LHCN-M2 (cell line): ENCODE measurements around the gene NENF. TPM values are rescaled to one million over a fixed set of nuclear protein-coding genes. Genes with fewer than 3 reads are reported as not detected.
"Not testable (repeated sequence)": the region's sequence is repeated elsewhere in the genome, so short reads cannot be mapped to it uniquely, and the experiment has no call there.

Experiments
- DNase-seq: peaks from one replicate; pipeline ENCODE4 v3.0.0-alpha.2; 2012; ENCODE audit warnings: low read depth
- total RNA-seq: library from RNA; depleted of rRNA; stranded (reverse); fragments of >200 nt; gene quantifications from 2 replicates; pipeline ENCODE4 v1.2.3, GENCODE V29; 2014

Gene NENF
- total RNA-seq, 1 experiment from 2014 or later, result 58.0 TPM

DNA sequence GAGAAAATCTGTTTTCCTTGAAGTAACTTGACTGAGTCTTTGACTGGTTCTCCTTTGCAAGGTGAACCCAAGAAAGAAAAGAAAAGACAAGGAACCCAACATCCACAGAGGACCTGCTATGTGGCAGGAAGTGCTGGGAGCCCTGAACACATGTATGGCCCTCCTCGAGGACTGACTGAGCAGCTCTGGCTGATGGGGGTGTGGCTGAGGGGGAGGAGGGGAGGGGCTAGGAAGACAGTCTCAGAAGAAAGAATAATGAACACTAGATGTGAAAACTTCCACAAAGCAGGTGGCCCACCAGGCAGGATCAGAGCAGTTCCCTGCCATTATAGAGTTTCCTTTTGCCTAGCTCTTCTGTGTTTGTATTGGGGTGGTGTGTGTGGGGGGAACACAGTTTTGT lies 26.1 kb downstream of the NENF start:
- no peak for DNase-seq

GRCh38 chr1:212459656-212460055 lies 26.9 kb downstream of the NENF start:
- DNase-seq, result no peak

DNA sequence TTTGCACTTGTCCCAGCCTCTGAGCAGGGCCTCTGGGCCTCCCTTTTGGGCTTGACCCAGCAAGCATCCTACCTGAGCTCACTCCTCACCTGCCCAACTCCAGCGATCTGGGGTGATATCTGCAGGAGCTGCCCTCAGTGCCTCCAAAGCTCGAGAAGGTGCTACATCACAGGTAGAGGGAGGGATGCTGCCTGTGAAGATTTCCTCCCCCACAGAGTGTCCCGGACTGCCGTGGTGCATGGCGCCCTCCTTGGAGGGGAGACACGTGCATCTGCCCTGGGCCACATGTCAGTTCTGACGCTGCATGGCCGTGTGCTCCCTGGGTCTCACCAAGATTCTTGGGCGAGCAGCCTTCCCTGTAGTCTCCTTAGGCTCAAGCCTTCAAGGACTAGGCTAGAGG lies 27.7 kb downstream of the NENF start:
- no peak for DNase-seq

GRCh38 chr1:212461916-212462660 lies 29.4 kb downstream of the NENF start:
- DNase-seq, result no peak

DNA sequence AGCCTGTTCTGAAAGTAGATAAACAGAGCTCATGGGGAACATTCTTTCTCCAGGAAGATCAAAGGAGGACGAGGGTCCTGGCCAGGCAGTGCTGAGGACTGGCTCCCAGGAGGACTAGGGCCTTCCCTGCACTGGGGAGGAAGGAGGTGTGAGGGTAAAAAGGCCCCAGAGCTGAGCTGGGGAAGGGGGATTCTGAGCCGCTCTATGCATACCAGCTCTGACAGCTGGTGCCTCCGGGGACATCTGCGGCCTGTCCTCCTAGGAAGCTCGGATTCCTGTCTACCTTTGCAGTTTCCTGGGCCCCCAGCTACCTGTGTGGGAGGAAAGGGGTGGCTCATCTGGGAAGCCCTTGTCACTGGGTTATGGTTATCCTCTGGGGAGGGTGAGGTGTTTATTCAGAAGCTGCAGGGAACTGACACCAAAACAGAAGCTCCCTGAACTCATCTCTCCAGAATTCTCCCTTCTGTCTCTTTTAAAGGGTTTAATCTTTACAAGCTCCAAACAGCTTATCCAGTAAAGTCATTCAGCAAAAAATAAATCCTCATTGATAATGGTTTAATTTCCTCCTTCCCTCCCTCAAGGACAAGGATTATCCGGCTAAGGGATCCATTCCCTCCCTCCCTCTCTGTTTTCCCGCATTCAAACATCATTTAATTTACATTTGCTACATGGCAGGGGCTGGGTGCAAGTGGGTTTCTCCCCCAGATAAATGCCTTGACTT lies 31.0 kb downstream of the NENF start:
- no peak for DNase-seq

- no peak for DNase-seq
These were observed 32.6 kb downstream of the NENF start for GRCh38 chr1:212465311-212465710.

DNA sequence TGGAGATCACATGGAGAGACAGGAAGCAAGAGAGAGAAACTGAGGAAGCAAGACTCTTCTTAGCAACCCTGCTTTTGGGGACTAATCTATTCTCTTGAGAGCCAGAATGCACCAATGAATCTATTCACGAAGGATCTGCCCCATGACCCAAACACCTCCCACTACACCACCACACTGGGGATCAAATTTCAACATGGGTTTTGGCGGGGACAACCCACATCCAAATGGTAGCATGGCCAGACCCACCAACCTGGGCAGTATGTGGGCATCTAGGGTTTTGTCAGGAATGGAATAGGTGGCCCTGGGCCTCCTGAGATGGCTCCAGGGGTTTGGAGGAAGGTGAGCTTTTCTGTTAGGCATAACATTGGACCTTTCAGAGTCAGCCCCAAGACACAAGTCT lies 33.7 kb downstream of the NENF start:
- DNase-seq, result no peak

DNA sequence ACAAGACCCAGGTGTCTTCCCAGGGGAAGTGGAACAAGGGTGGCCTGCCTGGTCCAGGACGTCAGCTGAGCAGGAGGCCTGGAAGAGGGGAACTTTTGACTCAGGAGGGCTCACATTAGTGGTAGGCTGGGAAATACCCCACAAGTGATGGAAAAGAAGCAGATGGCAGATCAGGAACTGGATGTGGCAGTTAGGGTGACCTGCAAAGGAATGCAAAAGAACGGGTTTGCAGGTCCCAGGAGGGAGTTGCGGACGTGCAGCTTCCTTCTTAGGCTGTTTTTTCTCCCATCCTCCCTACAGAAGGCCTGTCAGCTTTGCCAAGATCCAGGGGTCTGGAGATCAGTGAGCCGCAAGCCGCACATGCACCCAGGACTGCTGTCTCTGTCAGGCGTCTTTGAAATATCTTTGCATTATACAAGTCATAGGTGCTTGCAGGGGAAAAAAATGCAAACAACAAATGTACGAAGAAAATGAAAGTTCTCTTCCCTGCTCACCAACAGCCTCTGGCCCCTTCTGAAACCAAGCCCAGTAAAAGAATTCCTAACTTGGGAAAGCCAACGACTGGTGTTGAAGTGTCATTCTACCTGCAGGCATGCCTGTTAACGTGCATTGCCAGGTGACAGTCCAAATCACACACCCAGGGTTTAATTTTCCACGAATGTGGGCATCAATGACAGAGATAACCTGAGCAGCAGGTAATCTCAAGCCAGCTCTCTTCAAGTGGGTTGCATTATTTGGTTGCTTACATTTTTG lies 34.4 kb downstream of the NENF start:
- DNase-seq, result no peak

DNA sequence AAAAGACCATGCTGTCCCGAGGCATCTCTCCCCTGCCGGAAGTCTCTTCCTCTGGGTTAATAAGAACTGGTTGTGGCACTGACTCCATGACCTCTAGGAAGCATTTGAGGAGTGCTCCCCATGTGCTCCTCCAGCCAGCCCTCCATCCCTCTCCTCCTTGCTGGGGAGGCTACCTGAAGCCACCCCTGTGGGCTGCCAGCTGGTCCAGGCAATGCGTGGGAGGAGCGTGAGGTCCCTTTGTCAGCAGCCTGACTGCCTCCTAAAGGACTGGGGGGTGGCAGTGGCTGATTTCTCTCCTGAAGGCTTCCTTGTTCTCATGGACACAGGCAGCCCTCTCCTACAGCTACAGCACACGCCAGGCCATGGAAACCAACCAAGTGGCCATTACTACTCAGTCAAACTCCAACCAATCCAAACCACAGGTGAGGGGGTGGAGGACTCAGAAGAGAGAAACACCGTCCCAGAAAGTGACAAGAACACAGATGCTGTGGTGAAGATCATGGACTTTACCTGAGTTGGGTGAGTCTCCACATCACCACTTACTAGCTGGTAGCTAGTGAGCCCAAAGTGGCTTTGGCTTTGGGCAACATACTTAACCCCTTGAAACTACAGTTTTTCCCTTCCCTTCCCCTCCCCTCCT lies 35.2 kb downstream of the NENF start:
- DNase-seq, result no peak

- peak; percentile 94 for DNase-seq
These were observed 37.3 kb downstream of the NENF start for GRCh38 chr1:212470059-212470458.

DNA sequence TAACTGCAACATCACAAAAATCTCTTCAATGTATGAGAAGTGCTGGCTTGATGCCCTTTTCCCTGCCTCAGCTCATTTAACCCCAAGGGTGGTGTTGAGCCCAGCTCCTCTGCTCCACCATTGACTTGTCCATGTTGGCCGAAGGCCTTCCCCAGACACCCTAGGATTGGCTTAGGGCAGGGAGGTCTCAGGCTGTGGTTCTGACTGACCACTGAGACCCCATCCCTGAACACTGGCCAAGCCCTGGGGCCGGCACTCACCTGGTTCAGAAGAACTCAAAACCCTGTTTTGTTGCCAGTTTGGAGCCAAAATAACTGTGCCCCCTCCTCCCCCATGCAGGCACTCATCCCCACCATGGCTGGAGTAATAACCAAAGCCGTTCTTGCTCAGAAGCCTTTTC lies 38.6 kb downstream of the NENF start:
- DNase-seq, result no peak

GRCh38 chr1:212471891-212472675 lies 39.4 kb downstream of the NENF start:
- DNase-seq, result no peak

DNA sequence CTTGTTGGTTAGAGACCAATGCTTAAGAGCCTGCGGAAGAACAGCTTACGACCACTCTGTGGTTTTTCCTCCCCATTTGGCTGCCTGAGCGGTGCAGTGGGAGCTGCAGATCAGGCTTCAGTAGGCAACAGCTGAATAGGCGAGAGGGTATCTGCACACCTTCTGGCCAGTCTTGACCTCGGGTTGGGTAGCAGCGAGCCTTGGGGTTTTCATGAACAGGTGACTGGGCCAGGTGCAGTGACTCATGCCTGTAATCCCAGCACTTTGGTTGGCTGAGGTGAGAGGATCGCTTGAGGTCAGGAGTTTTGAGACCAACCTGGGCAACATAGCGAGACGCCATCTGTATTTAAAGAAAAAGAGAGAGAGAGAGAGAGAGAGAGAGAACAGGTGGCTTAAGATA lies 41.0 kb downstream of the NENF start:
- no peak for DNase-seq

- no peak for DNase-seq
These were observed 42.4 kb downstream of the NENF start for GRCh38 chr1:212475151-212475550.

DNA sequence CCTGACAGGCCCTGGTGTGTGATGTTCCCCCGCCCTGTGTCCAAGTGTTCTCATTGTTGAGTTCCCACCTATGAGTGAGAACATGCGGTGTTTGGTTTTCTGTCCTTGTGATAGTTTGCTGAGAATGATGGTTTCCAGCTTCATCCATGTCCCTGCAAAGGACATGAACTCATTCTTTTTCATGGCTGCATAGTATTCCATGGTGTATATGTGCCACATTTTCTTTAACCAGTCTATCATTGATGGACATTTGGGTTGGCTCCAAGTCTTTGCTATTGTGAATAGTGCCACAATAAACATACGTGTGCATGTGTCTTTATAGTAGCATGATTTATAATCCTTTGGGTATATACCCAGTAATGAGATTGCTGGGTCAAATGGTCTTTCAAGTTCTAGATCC lies 43.1 kb downstream of the NENF start:
- DNase-seq, result not testable (repeated sequence)

GRCh38 chr1:212477014-212477679 lies 44.4 kb downstream of the NENF start:
- peak; percentile 83 for DNase-seq

GRCh38 chr1:212477680-212478466 lies 45.2 kb downstream of the NENF start:
- no peak for DNase-seq

- DNase-seq, result no peak
These were observed 45.8 kb downstream of the NENF start for GRCh38 chr1:212478467-212479025.

- no peak for DNase-seq
These were observed 46.5 kb downstream of the NENF start for GRCh38 chr1:212479188-212479587.
